Upper lobe of right lung (tissue), 1 donor: ENCODE data around the gene TBC1D23. TPM values are rescaled to one million over a fixed set of nuclear protein-coding genes. Genes with fewer than 3 reads are reported as not detected.
"Not testable (repeated sequence)": the region's sequence is repeated elsewhere in the genome, so short reads cannot be mapped to it uniquely, and the experiment has no call there.

Experiments
- ATAC-seq: fragments of 200-7000 bp; cut with Tn5 transposase; one replicate; pipeline ENCODE4 v1.9.1; 2020; ENCODE audit warnings: mild to moderate bottlenecking, moderate library complexity
- DNase-seq: peaks from one replicate; pipeline ENCODE4 v3.0.0-alpha.2; 2020
- H3K27ac ChIP-seq: fragments of 200-600 bp; one replicate; pipeline ENCODE4 v1.8.0; 2022
- H3K27me3 ChIP-seq: fragments of 200-600 bp; one replicate; pipeline ENCODE4 v1.8.0; 2022; ENCODE audit warnings: mild to moderate bottlenecking
- H3K36me3 ChIP-seq: fragments of 200-600 bp; one replicate; pipeline ENCODE4 v1.8.0; 2022
- H3K4me1 ChIP-seq: fragments of 200-600 bp; one replicate; pipeline ENCODE4 v1.8.0; 2022
- H3K4me3 ChIP-seq: fragments of 200-600 bp; one replicate; pipeline ENCODE4 v1.8.0; 2022; ENCODE audit warnings: mild to moderate bottlenecking
- H3K9me3 ChIP-seq: fragments of 200-600 bp; one replicate; pipeline ENCODE4 v1.8.0; 2022
- intact Hi-C: fragments of 100-400 bp; cut with DNase I; formaldehyde crosslinking; loops from one replicate; pipeline ENCODE4 v1.11.0; 2022
- total RNA-seq: library from RNA; stranded (reverse); fragmentation: NEBNext Ultra II Directional; extraction: Animal tissue kit (Norgen Biotek cat#: 25700); gene quantifications from one replicate; pipeline ENCODE4 v1.2.1, GENCODE V29; 2021
- TF ChIP-seq, protein P1 (sequence below): fragments of 200-600 bp; IDR thresholded peaks from one replicate; pipeline ENCODE4 v1.8.0; 2022; ENCODE audit warnings: antibody characterized with exemption
- donor health status: DM: no; HTN: yes; CAD: no; lungs with severe emphysema.

The TBC1D23 gene
- total RNA-seq, 1 donor from 2014 or later = 47.4 TPM

DNA sequence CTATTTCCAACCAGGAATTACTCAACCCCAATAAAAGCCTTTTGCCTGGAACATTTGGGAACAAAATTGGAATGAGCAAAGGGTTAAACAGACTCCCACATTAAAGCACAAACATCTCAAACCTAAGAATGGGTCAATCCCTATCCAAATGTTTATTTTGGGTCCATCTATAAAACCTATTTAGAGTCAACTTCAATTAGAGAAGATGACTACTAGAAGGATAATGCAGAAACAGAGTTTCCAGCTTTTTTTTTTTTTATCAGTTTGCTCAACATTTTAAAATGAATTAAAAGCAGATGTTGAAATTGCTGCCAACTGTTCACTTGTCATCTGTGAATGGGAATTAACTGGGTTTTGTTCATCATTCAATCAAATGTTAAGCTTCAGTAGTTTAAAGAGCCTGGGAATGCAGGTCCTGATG, 4.1 kb upstream of the TBC1D23 start:
- Histone ChIP-seq H3K4me1 (peaks cover 13% of the 10 kb centered on the region), H3K9me3 (no peaks in the 10 kb centered on the region), H3K27ac (no peak overlapping the region), H3K4me3 (no peak overlapping the region), H3K36me3 (no peaks in the 10 kb centered on the region), H3K27me3 (no peaks in the 10 kb centered on the region)
- no peak for DNase-seq
- TF ChIP-seq, protein P1, sequence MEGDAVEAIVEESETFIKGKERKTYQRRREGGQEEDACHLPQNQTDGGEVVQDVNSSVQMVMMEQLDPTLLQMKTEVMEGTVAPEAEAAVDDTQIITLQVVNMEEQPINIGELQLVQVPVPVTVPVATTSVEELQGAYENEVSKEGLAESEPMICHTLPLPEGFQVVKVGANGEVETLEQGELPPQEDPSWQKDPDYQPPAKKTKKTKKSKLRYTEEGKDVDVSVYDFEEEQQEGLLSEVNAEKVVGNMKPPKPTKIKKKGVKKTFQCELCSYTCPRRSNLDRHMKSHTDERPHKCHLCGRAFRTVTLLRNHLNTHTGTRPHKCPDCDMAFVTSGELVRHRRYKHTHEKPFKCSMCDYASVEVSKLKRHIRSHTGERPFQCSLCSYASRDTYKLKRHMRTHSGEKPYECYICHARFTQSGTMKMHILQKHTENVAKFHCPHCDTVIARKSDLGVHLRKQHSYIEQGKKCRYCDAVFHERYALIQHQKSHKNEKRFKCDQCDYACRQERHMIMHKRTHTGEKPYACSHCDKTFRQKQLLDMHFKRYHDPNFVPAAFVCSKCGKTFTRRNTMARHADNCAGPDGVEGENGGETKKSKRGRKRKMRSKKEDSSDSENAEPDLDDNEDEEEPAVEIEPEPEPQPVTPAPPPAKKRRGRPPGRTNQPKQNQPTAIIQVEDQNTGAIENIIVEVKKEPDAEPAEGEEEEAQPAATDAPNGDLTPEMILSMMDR = no peak
- intact Hi-C loops = loop anchor here (10.0 kb wide), 2 partner anchors 192 to 412 kb away; no protein-coding TSS in a partner anchor
- ATAC-seq = no peak

DNA sequence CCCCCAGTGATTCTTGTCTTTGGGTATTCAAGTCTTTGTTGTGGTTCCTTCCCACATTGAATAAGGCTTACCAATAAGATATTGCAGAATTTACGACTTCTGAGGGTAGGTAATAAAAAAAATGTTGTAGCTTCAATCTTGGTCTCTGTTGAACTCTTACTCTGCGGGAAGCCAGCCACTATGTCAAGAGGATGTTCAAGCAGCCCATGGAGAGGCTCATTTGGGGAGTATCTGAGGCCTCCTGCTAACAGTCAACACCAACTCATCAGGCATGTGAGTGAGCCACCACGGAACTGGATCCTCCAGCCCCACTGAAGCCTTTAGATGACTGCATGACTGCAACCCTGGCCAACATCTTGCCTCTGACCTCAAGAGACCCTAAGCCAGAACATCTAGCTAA, 3.2 kb upstream of the TBC1D23 start:
- Histone ChIP-seq H3K27me3 (no peaks in the 10 kb centered on the region), H3K36me3 (no peaks in the 10 kb centered on the region), H3K4me1 (peaks cover 20% of the 10 kb centered on the region), H3K4me3 (no peak overlapping the region), H3K9me3 (no peaks in the 10 kb centered on the region), H3K27ac (no peak overlapping the region)
- TF ChIP-seq, protein P1 = no peak
- intact Hi-C loops = loop anchor here (10.0 kb wide), 2 partner anchors 193 to 413 kb away; no protein-coding TSS in a partner anchor
- DNase-seq = no peak
- no peak for ATAC-seq

DNA sequence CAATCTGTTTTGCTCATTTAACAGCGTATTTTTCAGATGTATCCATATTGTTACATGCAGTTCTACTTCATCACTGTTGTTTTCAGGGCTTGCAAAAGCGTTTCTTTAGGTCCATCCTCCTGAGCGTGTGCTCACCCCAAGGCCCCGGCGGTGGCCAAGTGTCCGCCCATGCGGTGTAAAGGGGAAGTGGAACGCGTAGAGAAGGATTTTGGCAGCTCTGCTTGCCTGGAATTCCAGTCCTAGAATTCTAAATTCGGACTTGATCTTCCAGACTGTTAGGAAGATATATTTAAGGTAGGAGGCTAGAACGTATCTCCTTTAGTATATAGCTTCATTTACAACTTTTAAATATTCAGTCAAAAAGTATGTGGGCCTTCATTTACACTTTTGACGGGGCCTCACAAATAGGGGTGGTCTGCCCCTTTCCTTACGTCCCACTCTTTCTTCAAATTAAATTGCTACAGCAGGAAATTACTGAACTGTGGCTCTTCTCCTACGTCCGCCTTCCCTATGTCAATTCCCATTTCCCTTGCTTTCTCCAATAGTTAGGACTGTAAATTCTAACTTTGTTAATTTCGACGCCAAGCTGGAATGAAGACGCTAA, 609 bp upstream of the TBC1D23 start:
- intact Hi-C loops = no loop called here
- TF ChIP-seq, protein P1 = peak; percentile 33
- Histone ChIP-seq H3K4me3 (peak overlapping the region; percentile 95), H3K27ac (peak overlapping the region; percentile 98), H3K9me3 (no peaks in the 10 kb centered on the region), H3K27me3 (no peaks in the 10 kb centered on the region), H3K4me1 (peaks cover 32% of the 10 kb centered on the region), H3K36me3 (no peaks in the 10 kb centered on the region)
- peak; percentile 71 for DNase-seq
- ATAC-seq = no peak

DNA sequence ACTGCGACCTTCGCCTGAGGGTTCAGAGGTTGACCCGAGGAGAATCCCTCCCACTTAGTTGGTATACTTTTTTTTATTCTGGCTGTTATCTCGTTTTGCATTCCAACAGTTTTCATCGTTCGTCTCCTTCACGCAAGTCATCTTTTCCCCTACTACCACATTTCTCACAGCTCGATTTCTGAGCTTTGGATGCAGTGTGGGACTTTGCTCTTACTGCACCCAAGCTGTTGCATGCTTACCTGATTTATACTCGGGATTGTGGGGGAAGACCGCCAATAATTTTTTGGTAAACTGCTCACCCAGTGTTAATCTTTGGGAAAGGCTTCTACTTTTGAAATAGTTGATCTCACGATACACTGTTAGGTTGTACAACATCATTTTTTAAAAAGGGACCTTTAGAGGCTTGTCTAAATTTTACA, 702 bp downstream of the TBC1D23 start:
- Histone ChIP-seq H3K4me1 (peaks cover 32% of the 10 kb centered on the region), H3K27me3 (no peaks in the 10 kb centered on the region), H3K27ac (peak overlapping the region; percentile 98), H3K9me3 (no peaks in the 10 kb centered on the region), H3K36me3 (no peaks in the 10 kb centered on the region), H3K4me3 (peak overlapping the region; percentile 95)
- intact Hi-C loops = no loop called here
- TF ChIP-seq, protein P1 = no peak
- ATAC-seq = no peak
- DNase-seq = no peak

DNA sequence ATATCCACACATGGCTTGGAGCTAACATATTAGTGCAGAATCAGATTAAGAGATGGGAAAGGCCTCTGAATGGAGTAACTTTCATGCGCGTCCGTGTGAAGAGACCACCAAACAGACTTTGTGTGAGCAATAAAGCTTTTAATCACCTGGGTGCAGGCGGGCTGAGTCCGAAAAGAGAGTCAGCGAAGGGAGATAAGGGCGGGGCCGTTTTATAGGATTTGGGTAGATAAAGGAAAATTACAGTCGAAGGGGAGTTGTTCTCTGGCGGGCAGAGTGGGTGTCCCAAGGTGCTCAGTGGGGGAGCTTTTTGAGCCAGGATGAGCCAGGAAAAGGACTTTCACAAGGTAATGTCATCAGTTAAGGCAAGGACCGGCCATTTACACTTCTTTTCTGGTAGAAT, 2.1 kb downstream of the TBC1D23 start:
- H3K4me1 ChIP-seq = peaks cover 32% of the 10 kb centered on the region

DNA sequence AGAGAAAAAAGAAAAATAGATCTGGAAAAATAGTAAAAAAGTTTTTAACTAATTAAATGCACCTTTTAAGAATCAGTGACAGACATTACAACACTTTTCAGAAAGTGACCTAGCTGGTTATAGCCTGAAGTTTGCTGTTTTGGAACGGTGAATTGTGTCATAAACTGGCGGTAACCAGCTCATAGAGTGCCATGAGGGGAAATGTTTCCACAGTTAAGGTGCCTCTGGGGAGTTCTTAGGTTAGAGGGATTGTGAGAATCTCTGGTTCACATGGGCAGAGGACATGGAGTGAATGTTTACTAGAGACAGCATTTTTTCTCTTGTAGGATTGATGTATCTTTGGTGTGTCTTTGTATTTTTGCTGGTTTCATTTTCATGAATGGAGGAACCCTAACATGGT, 2.8 kb downstream of the TBC1D23 start:
- Histone ChIP-seq H3K4me3 (no peak overlapping the region), H3K27me3 (no peaks in the 10 kb centered on the region), H3K4me1 (peaks cover 32% of the 10 kb centered on the region), H3K9me3 (no peaks in the 10 kb centered on the region), H3K27ac (no peak overlapping the region), H3K36me3 (no peaks in the 10 kb centered on the region)
- TF ChIP-seq, protein P1 = no peak
- intact Hi-C loops = no loop called here
- ATAC-seq (no peak), DNase-seq (no peak)

More for the DNA sequence above, 2.1 kb downstream of the TBC1D23 start:
- H3K4me3 ChIP-seq, intact Hi-C loops, H3K9me3 ChIP-seq, H3K36me3 ChIP-seq, H3K27me3 ChIP-seq, H3K27ac ChIP-seq, ATAC-seq, DNase-seq: not testable (repeated sequence)
